WTC11 (cell line): Measurements from ENCODE around the gene SSTR1. TPM values are rescaled to one million over a fixed set of nuclear protein-coding genes. Genes with fewer than 3 reads are reported as not detected.

Experiments used
- ATAC-seq: fragments of 200-7000 bp; cut with Tn5 transposase; 2 replicates; pipeline ENCODE4 v1.10.0; 2021; ENCODE audit warnings: mild to moderate bottlenecking, moderate library complexity
- CTCF ChIA-PET: fragments of 300-600 bp; sonication (Branson Sonifier 250); formaldehyde crosslinking; loops from one replicate; lab custom pipeline; 2021; ENCODE audit warnings: antibody characterized with exemption; lab: Charles Lee
- POLR2A ChIA-PET: fragments of 350-600 bp; sonication (Branson Sonifier 250); formaldehyde crosslinking; loops from one replicate; lab custom pipeline; 2021; ENCODE audit warnings: antibody characterized with exemption; lab: Charles Lee
- DNase-seq: peaks from one replicate; pipeline ENCODE4 v3.0.0; 2021; ENCODE audit warnings: low spot score
- H3K27ac Mint-ChIP-seq: 2 replicates; pipeline ENCODE4 v1.8.0; 2021; ENCODE audit warnings: mixed read lengths
- H3K27me3 Mint-ChIP-seq: 2 replicates; pipeline ENCODE4 v1.8.0; 2021; ENCODE audit warnings: low read depth, mild to moderate bottlenecking, moderate library complexity, mixed read lengths
- H3K36me3 Mint-ChIP-seq: 2 replicates; pipeline ENCODE4 v1.8.0; 2021; ENCODE audit warnings: mixed read lengths
- H3K4me1 Mint-ChIP-seq: 2 replicates; pipeline ENCODE4 v1.8.0; 2022; ENCODE audit warnings: mixed read lengths
- H3K4me3 Mint-ChIP-seq: 2 replicates; pipeline ENCODE4 v1.8.0; 2021; ENCODE audit warnings: mild to moderate bottlenecking, moderate library complexity, mixed read lengths
- H3K9me3 Mint-ChIP-seq: 2 replicates; pipeline ENCODE4 v1.8.0; 2021; ENCODE audit warnings: mixed read lengths
- FOXJ3 ChIP-seq: sonication (generic); formaldehyde crosslinking; IDR thresholded peaks from 2 replicates; pipeline ENCODE4 v1.9.0; 2021; ENCODE audit warnings: missing genetic modification reagents, mild to moderate bottlenecking, borderline replicate concordance
- GTF2I ChIP-seq: fragments of 250-450 bp; sonication (Bioruptor Pico); conservative IDR thresholded peaks from 2 replicates; pipeline ENCODE4 v1.4.0; 2021; ENCODE audit warnings: mild to moderate bottlenecking
- JAZF1 ChIP-seq: fragments of 250-450 bp; sonication (Bioruptor Pico); IDR thresholded peaks from 2 replicates; pipeline ENCODE4 v1.9.0; 2021; ENCODE audit warnings: moderate library complexity, mild to moderate bottlenecking, inconsistent platforms
- NFE2L1 ChIP-seq: sonication (generic); formaldehyde crosslinking; IDR thresholded peaks from 2 replicates; pipeline ENCODE4 v1.8.1; 2023; ENCODE audit warnings: missing genetic modification reagents
- NR1H2 ChIP-seq: sonication (generic); formaldehyde crosslinking; IDR thresholded peaks from 2 replicates; pipeline ENCODE4 v1.9.0; 2021; ENCODE audit warnings: mild to moderate bottlenecking, moderate library complexity, missing genetic modification reagents
- TCF7 ChIP-seq: sonication (generic); formaldehyde crosslinking; IDR thresholded peaks from 2 replicates; pipeline ENCODE4 v1.8.0; 2022; ENCODE audit warnings: mild to moderate bottlenecking, low read depth, missing genetic modification reagents, moderate library complexity
- total RNA-seq: library from RNA; stranded (reverse); gene quantifications from 3 replicates; pipeline ENCODE4 v1.2.3, GENCODE V29; 2021
- TF ChIP-seq, protein P1 (sequence below): sonication (generic); formaldehyde crosslinking; IDR thresholded peaks from 2 replicates; pipeline ENCODE4 v1.8.0; 2022; ENCODE audit warnings: mild to moderate bottlenecking, missing genetic modification reagents
- TF ChIP-seq, protein P2 (sequence below): sonication (generic); formaldehyde crosslinking; IDR thresholded peaks from 2 replicates; pipeline ENCODE4 v1.8.1; 2023; ENCODE audit warnings: mild to moderate bottlenecking, missing genetic modification reagents
- TF ChIP-seq, protein P3 (sequence below): fragments of 250-450 bp; sonication (Bioruptor Pico); IDR thresholded peaks from 2 replicates; pipeline ENCODE4 v1.9.0; 2021; ENCODE audit warnings: mild to moderate bottlenecking, borderline replicate concordance
- TF ChIP-seq, protein P4 (sequence below): sonication (generic); formaldehyde crosslinking; IDR thresholded peaks from 2 replicates; pipeline ENCODE4 v1.8.1; 2022; ENCODE audit warnings: low read depth, missing genetic modification reagents, borderline replicate concordance
- TF ChIP-seq, protein P5 (sequence below): sonication (generic); formaldehyde crosslinking; IDR thresholded peaks from 2 replicates; pipeline ENCODE4 v1.8.0; 2022; ENCODE audit warnings: mild to moderate bottlenecking, missing genetic modification reagents
- TF ChIP-seq, protein P6 (sequence below): sonication (generic); formaldehyde crosslinking; IDR thresholded peaks from 2 replicates; pipeline ENCODE4 v1.8.1; 2022; ENCODE audit warnings: mild to moderate bottlenecking, missing genetic modification reagents, moderate library complexity, borderline replicate concordance

Gene SSTR1
- total RNA-seq, 1 experiment from 2014 or later = 1.7 TPM

DNA sequence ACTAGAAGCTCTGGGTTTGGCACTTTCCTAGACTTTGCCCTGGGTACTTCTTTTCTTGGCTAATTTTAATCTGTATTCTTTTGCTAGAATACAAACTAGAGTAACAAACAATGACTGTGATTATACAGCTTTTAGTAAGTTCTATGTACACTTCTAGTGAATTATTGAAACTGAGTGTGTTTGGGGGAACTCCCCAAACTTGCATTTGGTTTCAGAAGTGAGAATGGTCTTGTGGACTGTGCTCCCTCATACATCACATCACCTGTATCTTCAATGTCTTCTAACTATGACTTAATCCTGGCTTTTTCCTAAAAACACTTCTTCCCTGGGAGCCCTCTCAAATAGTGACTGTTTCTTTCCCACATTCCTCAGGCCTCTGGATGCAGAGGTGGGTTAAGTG lies 23.6 kb upstream of the SSTR1 start:
- CTCF ChIA-PET = no interaction called here
- POLR2A ChIA-PET = no interaction called here

DNA sequence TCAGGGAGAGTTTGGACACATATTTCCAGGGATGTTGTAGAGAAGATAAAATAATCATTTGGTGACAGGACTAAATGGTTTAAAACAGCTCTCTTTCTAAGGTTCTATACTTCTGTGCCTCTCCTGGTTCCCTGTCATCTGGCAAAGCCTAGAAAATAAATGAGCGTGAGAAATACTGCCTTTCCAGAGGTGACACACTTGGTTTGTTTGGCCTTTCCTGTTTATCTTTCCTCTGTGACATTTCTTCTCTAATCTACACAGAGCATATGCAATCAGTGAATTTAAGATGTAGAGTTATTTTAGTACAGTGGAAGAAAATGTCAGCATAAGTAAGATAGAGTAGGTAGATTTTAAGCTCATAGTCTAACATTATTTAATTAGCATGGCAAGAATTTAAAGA lies 22.0 kb upstream of the SSTR1 start:
- no peak for ATAC-seq
- ChIA-PET CTCF (no interaction called here), POLR2A (no interaction called here)
- no peak for TF ChIP-seq TCF7 (CRISPR knock-in tag)
- TF ChIP-seq, protein P1, sequence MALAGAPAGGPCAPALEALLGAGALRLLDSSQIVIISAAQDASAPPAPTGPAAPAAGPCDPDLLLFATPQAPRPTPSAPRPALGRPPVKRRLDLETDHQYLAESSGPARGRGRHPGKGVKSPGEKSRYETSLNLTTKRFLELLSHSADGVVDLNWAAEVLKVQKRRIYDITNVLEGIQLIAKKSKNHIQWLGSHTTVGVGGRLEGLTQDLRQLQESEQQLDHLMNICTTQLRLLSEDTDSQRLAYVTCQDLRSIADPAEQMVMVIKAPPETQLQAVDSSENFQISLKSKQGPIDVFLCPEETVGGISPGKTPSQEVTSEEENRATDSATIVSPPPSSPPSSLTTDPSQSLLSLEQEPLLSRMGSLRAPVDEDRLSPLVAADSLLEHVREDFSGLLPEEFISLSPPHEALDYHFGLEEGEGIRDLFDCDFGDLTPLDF (CRISPR knock-in tag) = no peak
- TF ChIP-seq, protein P2, sequence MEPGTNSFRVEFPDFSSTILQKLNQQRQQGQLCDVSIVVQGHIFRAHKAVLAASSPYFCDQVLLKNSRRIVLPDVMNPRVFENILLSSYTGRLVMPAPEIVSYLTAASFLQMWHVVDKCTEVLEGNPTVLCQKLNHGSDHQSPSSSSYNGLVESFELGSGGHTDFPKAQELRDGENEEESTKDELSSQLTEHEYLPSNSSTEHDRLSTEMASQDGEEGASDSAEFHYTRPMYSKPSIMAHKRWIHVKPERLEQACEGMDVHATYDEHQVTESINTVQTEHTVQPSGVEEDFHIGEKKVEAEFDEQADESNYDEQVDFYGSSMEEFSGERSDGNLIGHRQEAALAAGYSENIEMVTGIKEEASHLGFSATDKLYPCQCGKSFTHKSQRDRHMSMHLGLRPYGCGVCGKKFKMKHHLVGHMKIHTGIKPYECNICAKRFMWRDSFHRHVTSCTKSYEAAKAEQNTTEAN (CRISPR knock-in tag) = no peak
- TF ChIP-seq, protein P3, sequence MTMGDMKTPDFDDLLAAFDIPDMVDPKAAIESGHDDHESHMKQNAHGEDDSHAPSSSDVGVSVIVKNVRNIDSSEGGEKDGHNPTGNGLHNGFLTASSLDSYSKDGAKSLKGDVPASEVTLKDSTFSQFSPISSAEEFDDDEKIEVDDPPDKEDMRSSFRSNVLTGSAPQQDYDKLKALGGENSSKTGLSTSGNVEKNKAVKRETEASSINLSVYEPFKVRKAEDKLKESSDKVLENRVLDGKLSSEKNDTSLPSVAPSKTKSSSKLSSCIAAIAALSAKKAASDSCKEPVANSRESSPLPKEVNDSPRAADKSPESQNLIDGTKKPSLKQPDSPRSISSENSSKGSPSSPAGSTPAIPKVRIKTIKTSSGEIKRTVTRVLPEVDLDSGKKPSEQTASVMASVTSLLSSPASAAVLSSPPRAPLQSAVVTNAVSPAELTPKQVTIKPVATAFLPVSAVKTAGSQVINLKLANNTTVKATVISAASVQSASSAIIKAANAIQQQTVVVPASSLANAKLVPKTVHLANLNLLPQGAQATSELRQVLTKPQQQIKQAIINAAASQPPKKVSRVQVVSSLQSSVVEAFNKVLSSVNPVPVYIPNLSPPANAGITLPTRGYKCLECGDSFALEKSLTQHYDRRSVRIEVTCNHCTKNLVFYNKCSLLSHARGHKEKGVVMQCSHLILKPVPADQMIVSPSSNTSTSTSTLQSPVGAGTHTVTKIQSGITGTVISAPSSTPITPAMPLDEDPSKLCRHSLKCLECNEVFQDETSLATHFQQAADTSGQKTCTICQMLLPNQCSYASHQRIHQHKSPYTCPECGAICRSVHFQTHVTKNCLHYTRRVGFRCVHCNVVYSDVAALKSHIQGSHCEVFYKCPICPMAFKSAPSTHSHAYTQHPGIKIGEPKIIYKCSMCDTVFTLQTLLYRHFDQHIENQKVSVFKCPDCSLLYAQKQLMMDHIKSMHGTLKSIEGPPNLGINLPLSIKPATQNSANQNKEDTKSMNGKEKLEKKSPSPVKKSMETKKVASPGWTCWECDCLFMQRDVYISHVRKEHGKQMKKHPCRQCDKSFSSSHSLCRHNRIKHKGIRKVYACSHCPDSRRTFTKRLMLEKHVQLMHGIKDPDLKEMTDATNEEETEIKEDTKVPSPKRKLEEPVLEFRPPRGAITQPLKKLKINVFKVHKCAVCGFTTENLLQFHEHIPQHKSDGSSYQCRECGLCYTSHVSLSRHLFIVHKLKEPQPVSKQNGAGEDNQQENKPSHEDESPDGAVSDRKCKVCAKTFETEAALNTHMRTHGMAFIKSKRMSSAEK = no peak
- TF ChIP-seq, protein P4, sequence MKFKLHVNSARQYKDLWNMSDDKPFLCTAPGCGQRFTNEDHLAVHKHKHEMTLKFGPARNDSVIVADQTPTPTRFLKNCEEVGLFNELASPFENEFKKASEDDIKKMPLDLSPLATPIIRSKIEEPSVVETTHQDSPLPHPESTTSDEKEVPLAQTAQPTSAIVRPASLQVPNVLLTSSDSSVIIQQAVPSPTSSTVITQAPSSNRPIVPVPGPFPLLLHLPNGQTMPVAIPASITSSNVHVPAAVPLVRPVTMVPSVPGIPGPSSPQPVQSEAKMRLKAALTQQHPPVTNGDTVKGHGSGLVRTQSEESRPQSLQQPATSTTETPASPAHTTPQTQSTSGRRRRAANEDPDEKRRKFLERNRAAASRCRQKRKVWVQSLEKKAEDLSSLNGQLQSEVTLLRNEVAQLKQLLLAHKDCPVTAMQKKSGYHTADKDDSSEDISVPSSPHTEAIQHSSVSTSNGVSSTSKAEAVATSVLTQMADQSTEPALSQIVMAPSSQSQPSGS = no peak
- H3K27ac Mint-ChIP-seq = no peak overlapping the region
- peaks cover 29% of the 10 kb centered on the region for H3K36me3 Mint-ChIP-seq
- peaks cover 5% of the 10 kb centered on the region for H3K27me3 Mint-ChIP-seq
- H3K4me3 Mint-ChIP-seq = no peak overlapping the region
- no peak for DNase-seq
- H3K9me3 Mint-ChIP-seq = peaks cover 21% of the 10 kb centered on the region
- H3K4me1 Mint-ChIP-seq = peaks cover 57% of the 10 kb centered on the region

More for the DNA sequence above, 23.6 kb upstream of the SSTR1 start:
- no peak for TF ChIP-seq FOXJ3 (CRISPR knock-in tag)
- TF ChIP-seq GTF2I (CRISPR knock-in tag) = no peak
- TF ChIP-seq, protein P5, sequence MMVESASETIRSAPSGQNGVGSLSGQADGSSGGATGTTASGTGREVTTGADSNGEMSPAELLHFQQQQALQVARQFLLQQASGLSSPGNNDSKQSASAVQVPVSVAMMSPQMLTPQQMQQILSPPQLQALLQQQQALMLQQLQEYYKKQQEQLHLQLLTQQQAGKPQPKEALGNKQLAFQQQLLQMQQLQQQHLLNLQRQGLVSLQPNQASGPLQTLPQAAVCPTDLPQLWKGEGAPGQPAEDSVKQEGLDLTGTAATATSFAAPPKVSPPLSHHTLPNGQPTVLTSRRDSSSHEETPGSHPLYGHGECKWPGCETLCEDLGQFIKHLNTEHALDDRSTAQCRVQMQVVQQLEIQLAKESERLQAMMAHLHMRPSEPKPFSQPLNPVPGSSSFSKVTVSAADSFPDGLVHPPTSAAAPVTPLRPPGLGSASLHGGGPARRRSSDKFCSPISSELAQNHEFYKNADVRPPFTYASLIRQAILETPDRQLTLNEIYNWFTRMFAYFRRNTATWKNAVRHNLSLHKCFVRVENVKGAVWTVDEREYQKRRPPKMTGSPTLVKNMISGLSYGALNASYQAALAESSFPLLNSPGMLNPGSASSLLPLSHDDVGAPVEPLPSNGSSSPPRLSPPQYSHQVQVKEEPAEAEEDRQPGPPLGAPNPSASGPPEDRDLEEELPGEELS = no peak
- TF ChIP-seq NFE2L1 = no peak
- TF ChIP-seq, protein P6, sequence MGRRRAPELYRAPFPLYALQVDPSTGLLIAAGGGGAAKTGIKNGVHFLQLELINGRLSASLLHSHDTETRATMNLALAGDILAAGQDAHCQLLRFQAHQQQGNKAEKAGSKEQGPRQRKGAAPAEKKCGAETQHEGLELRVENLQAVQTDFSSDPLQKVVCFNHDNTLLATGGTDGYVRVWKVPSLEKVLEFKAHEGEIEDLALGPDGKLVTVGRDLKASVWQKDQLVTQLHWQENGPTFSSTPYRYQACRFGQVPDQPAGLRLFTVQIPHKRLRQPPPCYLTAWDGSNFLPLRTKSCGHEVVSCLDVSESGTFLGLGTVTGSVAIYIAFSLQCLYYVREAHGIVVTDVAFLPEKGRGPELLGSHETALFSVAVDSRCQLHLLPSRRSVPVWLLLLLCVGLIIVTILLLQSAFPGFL (CRISPR knock-in tag) = no peak
- TF ChIP-seq NR1H2 = no peak
- no peak for TF ChIP-seq JAZF1 (CRISPR knock-in tag)
- Mint-ChIP-seq H3K4me1 (peaks cover 44% of the 10 kb centered on the region), H3K4me3 (no peak overlapping the region), H3K27me3 (peaks cover 8% of the 10 kb centered on the region), H3K9me3 (peaks cover 36% of the 10 kb centered on the region), H3K36me3 (peaks cover 42% of the 10 kb centered on the region), H3K27ac (no peak overlapping the region)
- ATAC-seq (no peak), DNase-seq (no peak)
